H1 (cell line): ENCODE data around the gene RPS6KA5. TPM values are rescaled to one million over a fixed set of nuclear protein-coding genes. Genes with fewer than 3 reads are reported as not detected.

Experiments
- CTCF ChIA-PET: fragments of 300-600 bp; sonication (Branson Sonifier 250); formaldehyde crosslinking; loops from one replicate; lab custom pipeline; 2021; ENCODE audit not compliant: partially characterized antibody; lab: Charles Lee
- POLR2A ChIA-PET: fragments of 300-600 bp; sonication (Branson Sonifier 250); formaldehyde crosslinking; loops from one replicate; lab custom pipeline; 2021; ENCODE audit warnings: inconsistent platforms; ENCODE audit not compliant: partially characterized antibody; lab: Charles Lee
- DNase-seq, 2 experiments: peaks; one replicate each; pipeline versions ENCODE4 v3.0.0 to v3.0.0-alpha.2; 2010 to 2022; ENCODE audit warnings: low spot score in 2 of 2, low read depth in 1 of 2, mixed read lengths in 1 of 2
- FAIRE-seq: peaks from 2 replicates; lab custom pipeline; 2011; peaks lifted over from hg19 to GRCh38; lab: Jason Lieb, UNC
- H2AFZ ChIP-seq: 2 replicates; pipeline ENCODE4 v1.8.1; 2012; ENCODE audit warnings: low read length, inconsistent platforms
- H2AK5ac ChIP-seq: 2 replicates; pipeline ENCODE4 v1.6.1; 2013; ENCODE audit warnings: low read depth, low read length
- H2BK120ac ChIP-seq: replicated peaks from 2 replicates; pipeline ENCODE3; 2013; ENCODE audit warnings: low read depth, low read length, inconsistent platforms
- H2BK12ac ChIP-seq: 2 replicates; pipeline ENCODE4 v1.6.1; 2013; ENCODE audit warnings: low read depth, low read length
- H2BK15ac ChIP-seq: 2 replicates; pipeline ENCODE4 v1.6.1; 2013; ENCODE audit warnings: low read length
- H2BK20ac ChIP-seq: 2 replicates; pipeline ENCODE4 v1.6.1; 2013; ENCODE audit warnings: low read length
- H2BK5ac ChIP-seq: 2 replicates; pipeline ENCODE4 v1.6.1; 2013; ENCODE audit warnings: low read depth, low read length
- H3K14ac ChIP-seq: 2 replicates; pipeline ENCODE4 v1.6.1; 2013; ENCODE audit warnings: inconsistent platforms; ENCODE audit not compliant: insufficient read length
- H3K18ac ChIP-seq: 2 replicates; pipeline ENCODE4 v1.6.1; 2013; ENCODE audit warnings: low read length; ENCODE audit errors: extremely low read depth
- H3K23ac ChIP-seq: 2 replicates; pipeline ENCODE4 v1.6.1; 2013; ENCODE audit warnings: inconsistent platforms; ENCODE audit not compliant: insufficient read length
- H3K23me2 ChIP-seq: 2 replicates; pipeline ENCODE4 v1.6.1; 2013; ENCODE audit warnings: low read depth, low read length
- H3K27ac ChIP-seq: 2 replicates; pipeline ENCODE4 v1.6.1; 2011; ENCODE audit warnings: low read depth, low read length, inconsistent platforms
- H3K27me3 ChIP-seq, 4 experiments: replicated peaks in 1 of 4; 1 replicate in 1 of 4; 2 replicates in 3 of 4; pipeline versions ENCODE4 v1.6.1 to v1.8.1; 2011 to 2013; ENCODE audit warnings: low read length in 3 of 4, mild to moderate bottlenecking in 3 of 4, inconsistent platforms in 2 of 4, mixed read lengths in 2 of 4, moderate library complexity in 1 of 4; ENCODE audit not compliant: control insufficient read depth in 3 of 4, insufficient read depth in 3 of 4; ENCODE audit errors: extremely low read depth in 1 of 4
- H3K36me3 ChIP-seq, 4 experiments: 2 replicates each; pipeline versions ENCODE4 v1.6.1 to v1.8.1; 2011 to 2013; ENCODE audit warnings: mild to moderate bottlenecking in 4 of 4, low read length in 3 of 4, moderate library complexity in 2 of 4, control low read depth in 1 of 4, inconsistent platforms in 1 of 4; ENCODE audit not compliant: insufficient read depth in 4 of 4, control insufficient read depth in 2 of 4
- H3K4ac ChIP-seq: replicated peaks from 2 replicates; pipeline ENCODE3; 2013; ENCODE audit warnings: low read length, low read depth, mixed read lengths, inconsistent platforms; ENCODE audit not compliant: insufficient read length
- H3K4me1 ChIP-seq, 4 experiments: replicated peaks in 1 of 4; 1 replicate in 1 of 4; 2 replicates in 3 of 4; pipeline versions ENCODE4 v1.6.1 to v1.8.1; 2011 to 2013; ENCODE audit warnings: low read length in 3 of 4, inconsistent platforms in 2 of 4, mixed read lengths in 1 of 4; ENCODE audit not compliant: insufficient read depth in 4 of 4, control insufficient read depth in 3 of 4
- H3K4me2 ChIP-seq, 2 experiments: 2 replicates each; pipeline versions ENCODE4 v1.6.1 to v1.8.1; 2011 to 2013; ENCODE audit warnings: low read depth in 2 of 2, low read length in 2 of 2, control low read depth in 1 of 2, inconsistent platforms in 1 of 2, mild to moderate bottlenecking in 1 of 2; ENCODE audit not compliant: insufficient read depth in 1 of 2
- H3K4me3 ChIP-seq, 4 experiments: fragments of 200-600, 300-600 bp in 1 of 4; sonication (generic), shearing (Covaris generic), sonication (Bioruptor Twin) in 1 of 4; 2 replicates each; pipeline versions ENCODE4 v1.5.1 to v1.8.1; 2011 to 2016; ENCODE audit warnings: low read length in 4 of 4, low read depth in 3 of 4, control low read depth in 2 of 4, inconsistent platforms in 2 of 4, mild to moderate bottlenecking in 2 of 4, mixed read lengths in 1 of 4, moderate library complexity in 1 of 4; ENCODE audit not compliant: insufficient read depth in 2 of 4; ENCODE audit errors: extremely low read depth in 1 of 4
- H3K56ac ChIP-seq: replicated peaks from 2 replicates; pipeline ENCODE3; 2013; ENCODE audit warnings: low read depth, mild to moderate bottlenecking, mixed read lengths, low read length, inconsistent platforms; ENCODE audit not compliant: insufficient read length
- H3K79me1 ChIP-seq: 2 replicates; pipeline ENCODE4 v1.6.1; 2013; ENCODE audit warnings: low read depth, low read length, control low read depth
- H3K79me2 ChIP-seq, 2 experiments: 2 replicates each; pipeline versions ENCODE4 v1.6.1 to v1.8.1; 2012 to 2013; ENCODE audit warnings: low read length in 2 of 2, mild to moderate bottlenecking in 2 of 2, inconsistent platforms in 1 of 2; ENCODE audit not compliant: insufficient read depth in 2 of 2, control insufficient read depth in 1 of 2
- H3K9ac ChIP-seq, 4 experiments: replicated peaks in 1 of 4; 1 replicate in 1 of 4; 2 replicates in 3 of 4; pipeline versions ENCODE4 v1.6.1 to v1.8.1; 2011 to 2013; ENCODE audit warnings: low read depth in 3 of 4, low read length in 3 of 4, control low read depth in 2 of 4, mild to moderate bottlenecking in 2 of 4, moderate library complexity in 2 of 4, inconsistent platforms in 1 of 4; ENCODE audit errors: extremely low read depth in 1 of 4
- H3K9me3 ChIP-seq, 2 experiments: 2 replicates each; pipeline versions ENCODE4 v1.6.1 to v1.8.1; 2012 to 2013; ENCODE audit warnings: mild to moderate bottlenecking in 2 of 2, moderate library complexity in 2 of 2, control low read depth in 1 of 2, inconsistent platforms in 1 of 2, low read depth in 1 of 2, low read length in 1 of 2, mixed read lengths in 1 of 2; ENCODE audit not compliant: insufficient read depth in 2 of 2
- H4K20me1 ChIP-seq, 2 experiments: replicated peaks in 1 of 2; 2 replicates each; pipeline versions ENCODE3 to v1.8.1; 2011 to 2013; ENCODE audit warnings: inconsistent platforms in 2 of 2, low read length in 2 of 2, mild to moderate bottlenecking in 1 of 2; ENCODE audit not compliant: insufficient read depth in 2 of 2, control insufficient read depth in 1 of 2
- H4K5ac ChIP-seq: 2 replicates; pipeline ENCODE4 v1.6.1; 2013; ENCODE audit warnings: low read length, low read depth, mixed read lengths, inconsistent platforms; ENCODE audit not compliant: insufficient read length
- H4K8ac ChIP-seq: 2 replicates; pipeline ENCODE4 v1.8.0; 2013; ENCODE audit warnings: mild to moderate bottlenecking, moderate library complexity, low read length, inconsistent platforms; ENCODE audit not compliant: insufficient read depth; ENCODE audit errors: extremely low read depth
- H4K91ac ChIP-seq: replicated peaks from 2 replicates; pipeline ENCODE3; 2013; ENCODE audit warnings: low read length, mixed read lengths, inconsistent platforms; ENCODE audit not compliant: insufficient read length
- whole genome bisulfite sequencing, 2 experiments: shearing (Covaris generic) in 1 of 2; methylation state at CpG; one replicate each; pipeline versions ENCODE4 v1.1.6 to v1.1.7; 2013 to 2015; ENCODE audit warnings: low lambda C conversion rate in 2 of 2, mixed read lengths in 2 of 2, inconsistent platforms in 1 of 2, low coverage in 1 of 2, missing lambda C conversion rate in 1 of 2; ENCODE audit not compliant: insufficient replicate concordance in 2 of 2, insufficient coverage in 1 of 2, insufficient read length in 1 of 2; ENCODE audit errors: extremely low coverage in 1 of 2, missing lambda C conversion rate in 1 of 2; 5-methylcytosine and 5-hydroxymethylcytosine counted together
- polyA plus RNA-seq, 7 experiments: library from polyadenylated mRNA; depleted of rRNA in 3 of 7; stranded (reverse) in 5 of 7; unstranded in 2 of 7; fragments of >200 nt in 5 of 7; fragments of 200-250 nt in 2 of 7; gene quantifications; 1 replicate in 5 of 7; 2 replicates in 1 of 7; 4 replicates in 1 of 7; pipeline versions ENCODE4 v1.2.1 to v1.2.3, GENCODE V29; 2011 to 2013; ENCODE audit warnings: missing spikeins in 2 of 7, mixed read lengths in 2 of 7
- total RNA-seq: library from RNA; stranded (reverse); fragmentation: NEBNext Ultra II Directional; extraction: Animal tissue kit (Norgen Biotek cat#: 25700); gene quantifications from 2 replicates; pipeline ENCODE4 v1.2.1, GENCODE V29; 2021
- TF ChIP-seq, protein P1 (sequence below): IDR thresholded peaks from 2 replicates; pipeline ENCODE4 v1.6.1; 2012; ENCODE audit warnings: low read length, inconsistent platforms

Gene RPS6KA5
- total and polyA plus RNA-seq, 2 of the 8 experiments (the other 6 are each of a cell fraction or from before 2014, with no cell fraction given) = 0.85 to 3.1 TPM

DNA sequence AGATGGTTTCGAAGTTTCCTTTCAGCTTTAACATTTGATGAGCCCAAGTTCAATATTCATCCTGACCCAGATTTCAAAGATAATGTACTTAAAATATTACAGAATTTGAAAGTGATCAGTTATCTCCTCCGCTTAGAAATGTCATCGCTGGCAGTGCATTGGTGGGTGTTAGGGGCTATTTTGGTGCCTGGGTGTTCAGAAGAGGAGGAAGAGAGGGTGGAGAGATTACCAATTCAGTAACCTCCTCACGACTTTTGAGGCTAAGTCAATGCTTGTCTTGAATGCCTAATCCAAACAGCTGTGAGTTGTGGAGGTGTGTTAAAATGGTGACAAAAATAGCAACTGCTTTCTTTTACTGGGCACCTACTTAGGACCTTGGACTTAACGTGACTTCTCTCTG is 39.7 kb upstream of the RPS6KA5 start:
- H2BK12ac ChIP-seq = no peak overlapping the region
- POLR2A ChIA-PET = interaction anchor here (1.0 to 3.9 kb wide), 2 partner anchors 14 to 22 kb away, joined by 3 to 21 read pairs; partner anchors contain the start of gene DGLUCY
- no peak overlapping the region for H2AK5ac ChIP-seq
- H3K56ac ChIP-seq = no peak overlapping the region
- H3K4me2 ChIP-seq = no peak overlapping the region
- no peak overlapping the region for H2AFZ ChIP-seq
- H4K8ac ChIP-seq = no peak overlapping the region
- H3K27ac ChIP-seq = no peak overlapping the region
- H4K91ac ChIP-seq = no peak overlapping the region
- no peak overlapping the region for H3K4me3 ChIP-seq
- no peaks in the 10 kb centered on the region for H3K79me2 ChIP-seq
- CTCF ChIA-PET = interaction anchor here (1.5 to 2.6 kb wide), 2 partner anchors 11 to 39 kb away, joined by 3 to 11 read pairs; no protein-coding TSS in a partner anchor
- 89% methylated on average over 5 of the region's 5 CpGs; no CpG with 5 or more reads in 1 of the 2 experiments for WGBS, 2 experiments
- no peak overlapping the region for H2BK20ac ChIP-seq
- H4K20me1 ChIP-seq = no peaks in the 10 kb centered on the region
- DNase-seq (no peak), FAIRE-seq (no peak)
- no peaks in the 10 kb centered on the region for H3K27me3 ChIP-seq
- no peak overlapping the region for H3K9ac ChIP-seq
- H4K5ac ChIP-seq = no peak overlapping the region
- no peak overlapping the region for H3K4ac ChIP-seq
- H3K23ac ChIP-seq = no peak overlapping the region
- H2BK5ac ChIP-seq = no peak overlapping the region
- no peaks in the 10 kb centered on the region for H3K23me2 ChIP-seq
- no peaks in the 10 kb centered on the region for H3K79me1 ChIP-seq
- H3K9me3 ChIP-seq = no peaks in the 10 kb centered on the region
- no peak overlapping the region for H3K18ac ChIP-seq
- no peaks in the 10 kb centered on the region for H3K36me3 ChIP-seq
- no peak overlapping the region for H2BK120ac ChIP-seq
- H3K4me1 ChIP-seq = no peaks in the 10 kb centered on the region
- TF ChIP-seq, protein P1, sequence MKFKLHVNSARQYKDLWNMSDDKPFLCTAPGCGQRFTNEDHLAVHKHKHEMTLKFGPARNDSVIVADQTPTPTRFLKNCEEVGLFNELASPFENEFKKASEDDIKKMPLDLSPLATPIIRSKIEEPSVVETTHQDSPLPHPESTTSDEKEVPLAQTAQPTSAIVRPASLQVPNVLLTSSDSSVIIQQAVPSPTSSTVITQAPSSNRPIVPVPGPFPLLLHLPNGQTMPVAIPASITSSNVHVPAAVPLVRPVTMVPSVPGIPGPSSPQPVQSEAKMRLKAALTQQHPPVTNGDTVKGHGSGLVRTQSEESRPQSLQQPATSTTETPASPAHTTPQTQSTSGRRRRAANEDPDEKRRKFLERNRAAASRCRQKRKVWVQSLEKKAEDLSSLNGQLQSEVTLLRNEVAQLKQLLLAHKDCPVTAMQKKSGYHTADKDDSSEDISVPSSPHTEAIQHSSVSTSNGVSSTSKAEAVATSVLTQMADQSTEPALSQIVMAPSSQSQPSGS = no peak
- TF ChIP-seq, all 59 proteins: peak for 0
- Histone ChIP-seq H3K14ac (no peak overlapping the region), H2BK15ac (no peak overlapping the region)
